Bronchial epithelial cell (primary cell): ENCODE data around the gene IL12RB2. TPM values are rescaled to one million over a fixed set of nuclear protein-coding genes. Genes with fewer than 3 reads are reported as not detected.

Source experiments
- DNase-seq: peaks from one replicate; pipeline ENCODE4 v3.0.0-alpha.2; 2010; ENCODE audit warnings: low read depth
- FAIRE-seq: peaks from 2 replicates; lab custom pipeline; 2011; peaks lifted over from hg19 to GRCh38; lab: Jason Lieb, UNC
- H3K27me3 ChIP-seq: 2 replicates; pipeline ENCODE4 v1.5.1; 2011; ENCODE audit warnings: low read length; ENCODE audit not compliant: control insufficient read depth, insufficient read depth
- H3K36me3 ChIP-seq: 2 replicates; pipeline ENCODE4 v1.5.1; 2011; ENCODE audit warnings: low read length; ENCODE audit not compliant: control insufficient read depth, insufficient read depth
- H3K4me3 ChIP-seq: 2 replicates; pipeline ENCODE4 v1.5.1; 2011; ENCODE audit warnings: mild to moderate bottlenecking, low read depth, low read length, control low read depth
- CTCF ChIP-seq: IDR thresholded peaks from 2 replicates; pipeline ENCODE4 v1.5.1; 2011; ENCODE audit warnings: mild to moderate bottlenecking, moderate library complexity, low read length, control low read depth, inconsistent platforms; ENCODE audit not compliant: insufficient read depth, severe bottlenecking
- total RNA-seq: library from RNA; depleted of rRNA; stranded (reverse); fragments of >200 nt; gene quantifications from 2 replicates; pipeline ENCODE4 v1.2.1, GENCODE V29; 2014

IL12RB2 gene
- total RNA-seq, 1 donor from 2014 or later, result 0.53 TPM

DNA sequence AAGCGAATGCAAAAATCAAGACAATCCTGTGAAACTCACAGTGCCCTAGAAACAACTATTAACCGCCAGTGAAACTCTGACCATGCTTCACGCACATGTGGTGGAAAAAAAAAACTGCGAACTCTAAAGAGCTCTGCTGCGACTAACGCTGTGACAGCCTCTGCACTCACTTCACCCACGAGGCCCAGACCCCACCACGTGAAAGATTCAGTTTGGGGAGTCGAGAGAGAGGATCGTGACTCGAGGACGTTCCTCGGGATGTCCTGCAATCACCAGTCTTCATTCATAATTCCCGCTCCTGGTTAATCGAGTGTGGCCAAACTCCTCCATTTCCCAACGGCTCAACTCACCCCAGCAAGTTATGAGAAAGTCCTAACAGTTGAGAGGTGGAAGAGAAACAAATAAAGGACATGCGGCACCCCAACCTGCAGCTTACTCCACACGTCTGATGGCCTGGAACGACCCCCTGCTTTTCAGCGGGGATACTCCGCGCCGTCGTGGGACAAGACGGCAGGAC, 121.4 kb downstream of the IL12RB2 start:
- FAIRE-seq (no peak), DNase-seq (no peak)
- no peak for TF ChIP-seq CTCF
- H3K27me3 ChIP-seq, result no peaks in the 10 kb centered on the region
- H3K4me3 ChIP-seq, result peak overlapping the region; percentile 81
- peaks cover 7% of the 10 kb centered on the region for H3K36me3 ChIP-seq

DNA sequence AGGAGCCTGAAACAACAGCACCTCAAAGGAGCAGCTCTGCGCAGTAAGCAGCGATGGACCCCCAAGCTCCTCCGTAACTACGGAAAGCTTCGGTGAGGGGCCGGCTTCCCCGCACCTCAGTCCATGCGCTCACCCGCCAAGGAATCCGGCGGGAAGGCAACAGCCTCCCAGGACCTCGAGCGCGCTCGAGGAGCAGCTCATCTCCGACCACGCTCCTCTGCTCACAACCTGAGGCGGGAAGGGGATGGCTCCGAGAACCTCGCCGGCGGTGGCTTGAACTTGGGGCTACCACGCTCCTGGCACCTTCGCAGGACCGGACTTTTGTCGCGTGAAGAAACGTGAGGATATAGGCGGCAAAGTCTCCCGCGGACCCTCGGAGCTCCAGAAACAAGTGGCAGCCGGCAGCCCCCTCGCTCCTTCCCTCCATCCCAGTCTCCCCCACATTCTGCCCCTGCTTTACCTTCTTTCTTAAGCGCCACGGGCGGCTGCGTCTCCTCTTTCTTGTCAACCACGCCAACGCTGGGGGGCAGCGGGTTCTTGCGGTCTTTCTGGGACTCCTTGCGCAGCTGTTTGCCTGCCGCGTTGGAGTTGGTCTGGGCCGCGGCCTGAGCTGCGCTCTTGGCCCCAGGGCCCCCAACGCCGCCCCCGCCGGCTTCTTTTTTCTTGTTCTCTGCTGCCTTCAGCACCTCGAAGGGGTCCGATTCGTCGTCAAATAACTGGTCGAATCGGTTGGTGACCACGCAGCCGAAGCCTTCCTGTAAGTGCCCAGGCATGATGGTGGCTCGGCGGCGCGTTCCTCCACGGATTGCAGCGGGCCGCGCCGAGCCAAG, 122.1 kb downstream of the IL12RB2 start:
- no peak for TF ChIP-seq CTCF
- FAIRE-seq (no peak), DNase-seq (no peak)
- Histone ChIP-seq H3K4me3 (peak overlapping the region; percentile 81), H3K27me3 (no peaks in the 10 kb centered on the region), H3K36me3 (peaks cover 7% of the 10 kb centered on the region)

DNA sequence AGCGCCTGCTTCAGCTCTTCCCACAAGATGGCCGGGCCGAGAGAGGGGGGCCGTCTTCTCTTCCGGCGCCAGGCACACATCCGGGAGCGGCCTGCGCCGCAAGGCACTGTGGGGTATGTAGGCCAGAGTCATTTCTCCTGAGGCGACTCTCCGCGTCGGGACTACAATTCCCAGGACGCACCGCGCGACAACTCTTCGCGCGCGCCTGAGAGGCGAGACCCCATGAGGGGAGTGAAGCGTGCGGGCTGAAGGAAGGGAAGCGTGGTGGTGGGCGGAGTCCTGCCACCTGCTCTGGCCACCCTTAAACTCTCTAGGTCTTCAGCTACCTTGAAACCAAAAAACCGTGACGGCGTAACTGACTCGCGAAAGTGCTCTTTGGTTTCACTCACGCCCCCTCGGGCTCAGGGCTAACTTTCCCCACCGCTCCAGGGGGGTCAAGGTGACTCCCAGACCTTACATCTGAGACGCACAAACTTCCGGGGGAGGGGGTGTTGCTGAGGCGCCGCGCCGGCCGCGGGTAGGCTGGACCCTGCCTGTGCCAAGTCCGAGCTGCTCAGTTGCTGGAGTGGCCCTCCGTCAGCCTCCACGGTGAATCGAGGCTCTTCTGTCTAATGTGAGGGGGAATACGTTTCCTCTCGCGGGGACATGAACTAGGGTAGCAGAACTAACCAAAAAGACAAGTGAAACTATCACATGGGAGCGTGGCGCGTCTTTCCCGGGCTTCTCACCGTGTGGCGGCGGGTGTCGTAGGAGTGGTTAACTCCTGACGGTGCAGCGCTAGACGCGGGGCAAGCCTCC, 122.9 kb downstream of the IL12RB2 start, which contains the start of gene SERBP1:
Gene SERBP1 (minus strand): TSS at position 45 of the 798 bp plus-strand sequence. CDS start 102 bp downstream, outside the sequence.
- Histone ChIP-seq H3K27me3 (no peaks in the 10 kb centered on the region), H3K36me3 (peaks cover 6% of the 10 kb centered on the region), H3K4me3 (peak within 1 kb of the TSS; percentile 81)
- no peak for TF ChIP-seq CTCF
- DNase-seq (peak; percentile 94), FAIRE-seq (no peak)

DNA sequence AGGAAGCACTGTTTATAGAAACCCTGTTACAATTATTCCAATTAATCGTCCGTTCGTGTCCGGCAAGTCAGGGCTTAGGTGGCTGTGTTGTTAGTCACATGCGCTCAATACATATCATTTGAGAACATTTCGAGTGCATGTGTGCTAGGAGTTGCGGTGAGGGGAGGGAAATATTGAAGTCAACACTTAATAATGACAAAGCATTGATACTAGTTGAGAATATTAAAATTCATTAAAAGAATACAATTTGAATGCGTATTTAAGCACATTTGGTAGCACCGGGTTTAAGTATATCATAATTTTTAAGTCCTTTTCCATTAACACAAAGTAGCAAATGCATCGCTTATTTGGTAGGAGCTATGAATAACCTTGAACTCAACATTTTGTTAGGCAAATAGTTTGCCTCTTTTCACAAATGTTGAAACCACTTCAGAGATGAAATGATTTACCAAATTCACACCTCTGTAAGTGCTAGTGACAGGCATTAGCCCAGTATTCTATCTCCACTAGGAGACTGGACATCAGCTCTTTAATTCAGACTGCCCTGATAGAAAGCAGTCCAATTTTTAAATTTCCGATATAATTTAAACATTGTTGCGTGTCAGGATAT, 123.6 kb downstream of the IL12RB2 start:
- Histone ChIP-seq H3K27me3 (no peaks in the 10 kb centered on the region), H3K4me3 (peak overlapping the region; percentile 81), H3K36me3 (peaks cover 3% of the 10 kb centered on the region)
- no peak for DNase-seq
- no peak for FAIRE-seq
- TF ChIP-seq CTCF, result no peak

GRCh38 chr1:67431869-67432578, 124.4 kb downstream of the IL12RB2 start:
- H3K27me3 ChIP-seq, result no peaks in the 10 kb centered on the region
- H3K36me3 ChIP-seq, result peaks cover 3% of the 10 kb centered on the region
- TF ChIP-seq CTCF, result no peak
- FAIRE-seq (no peak), DNase-seq (no peak)
- H3K4me3 ChIP-seq, result no peak overlapping the region
